PC-3 (cell line): ENCODE results near the gene B3GNT8. TPM values are rescaled to one million over a fixed set of nuclear protein-coding genes. Genes with fewer than 3 reads are reported as not detected.

Source experiments
- ATAC-seq: fragments of 200-7000 bp; cut with Tn5 transposase; 2 replicates; pipeline ENCODE4 v1.9.1; 2020; ENCODE audit warnings: mild to moderate bottlenecking, moderate library complexity
- BruUV-seq: library from RNA; stranded (reverse); fragments of 400-500 nt; replicated peaks from 2 replicates; lab custom pipeline; 2021; lab: Mats Ljungman, UMichigan
- CTCF ChIA-PET: fragments of 300-600 bp; sonication (Branson Sonifier 250); formaldehyde crosslinking; loops from one replicate; lab custom pipeline; 2022; ENCODE audit warnings: antibody characterized with exemption; lab: Charles Lee
- POLR2A ChIA-PET: fragments of 300-600 bp; sonication (Branson Sonifier 250); formaldehyde crosslinking; loops from one replicate; lab custom pipeline; 2022; ENCODE audit warnings: antibody characterized with exemption; ENCODE audit not compliant: unreplicated experiment; lab: Charles Lee
- DNase-seq: peaks from one replicate; pipeline ENCODE4 v3.0.0-alpha.2; 2015
- H2AFZ ChIP-seq: fragments of 300-600 bp; sonication (generic); 2 replicates; pipeline ENCODE4 v1.6.0; 2016; ENCODE audit warnings: antibody characterized with exemption, low read length
- H3F3A ChIP-seq: fragments of 300-600 bp; sonication (generic); one replicate; pipeline ENCODE4 v1.6.0; 2017; ENCODE audit warnings: antibody characterized with exemption, low read length, control low read depth, mild to moderate bottlenecking; ENCODE audit not compliant: unreplicated experiment
- H3K27ac ChIP-seq: fragments of 300-600 bp; sonication (generic); 2 replicates; pipeline ENCODE4 v1.5.1; 2016; ENCODE audit warnings: mild to moderate bottlenecking, low read length
- H3K27me3 ChIP-seq: fragments of 300-600 bp; sonication (generic); 2 replicates; pipeline ENCODE4 v1.6.1; 2016; ENCODE audit warnings: low read length, mixed read lengths
- H3K36me3 ChIP-seq: fragments of 300-600 bp; sonication (generic); 2 replicates; pipeline ENCODE4 v1.6.1; 2016; ENCODE audit warnings: low read depth, mixed run types, low read length, mixed read lengths
- H3K4me1 ChIP-seq: fragments of 300-600 bp; sonication (generic); 2 replicates; pipeline ENCODE4 v1.5.1; 2016; ENCODE audit warnings: low read length; ENCODE audit not compliant: insufficient read depth
- H3K4me2 ChIP-seq: fragments of 300-600 bp; sonication (generic); 2 replicates; pipeline ENCODE4 v1.6.0; 2016; ENCODE audit warnings: low read length
- H3K4me3 ChIP-seq: fragments of 300-600 bp; sonication (generic); 2 replicates; pipeline ENCODE4 v1.5.1; 2016; ENCODE audit warnings: mild to moderate bottlenecking, low read length, mixed read lengths
- H3K79me2 ChIP-seq: fragments of 300-600 bp; sonication (generic); 2 replicates; pipeline ENCODE4 v1.6.1; 2017; ENCODE audit warnings: low read length, mixed read lengths
- H3K9ac ChIP-seq: fragments of 300-600 bp; sonication (generic); 2 replicates; pipeline ENCODE4 v1.6.0; 2016; ENCODE audit warnings: mild to moderate bottlenecking, low read length
- H3K9me2 ChIP-seq: fragments of 300-600 bp; sonication (generic); replicated peaks from 2 replicates; pipeline ENCODE4 v1.6.1; 2016; ENCODE audit warnings: mixed run types, low read length, mixed read lengths
- H3K9me3 ChIP-seq: fragments of 300-600 bp; sonication (generic); 2 replicates; pipeline ENCODE4 v1.6.1; 2016; ENCODE audit warnings: low read length, mixed read lengths
- H4K20me1 ChIP-seq: fragments of 300-600 bp; sonication (generic); 2 replicates; pipeline ENCODE4 v1.6.1; 2016; ENCODE audit warnings: low read length, mixed read lengths
- EZH2 ChIP-seq: fragments of 300-600 bp; sonication (generic); IDR thresholded peaks from one replicate; pipeline ENCODE4 v1.6.1; 2017; ENCODE audit warnings: antibody characterized with exemption, mild to moderate bottlenecking, low read length; ENCODE audit not compliant: unreplicated experiment
- EZH2phosphoT487 ChIP-seq: fragments of 300-600 bp; sonication (generic); IDR thresholded peaks from 2 replicates; pipeline ENCODE4 v1.6.1; 2018; ENCODE audit warnings: mild to moderate bottlenecking, antibody characterized with exemption, low read length, borderline replicate concordance
- intact Hi-C: fragments of 100-400 bp; cut with micrococcal nuclease; formaldehyde crosslinking; loops from 2 replicates; pipeline ENCODE4 v1.9.0; 2023
- total RNA-seq: library from RNA; depleted of rRNA; stranded (reverse); fragments of >200 nt; gene quantifications from 2 replicates; pipeline ENCODE4 v1.2.3, GENCODE V29; 2014
- TF ChIP-seq, protein P1 (sequence below): fragments of 300-600 bp; sonication (generic); conservative IDR thresholded peaks from 2 replicates; pipeline ENCODE4 v1.5.1; 2017; ENCODE audit warnings: antibody characterized with exemption, low read depth, mild to moderate bottlenecking, low read length

The B3GNT8 gene
- total RNA-seq, 1 experiment from 2014 or later = 2.3 TPM

- Histone ChIP-seq H3K27ac (no peak overlapping the region), H3K9me3 (no peaks in the 10 kb centered on the region), H3K9ac (no peak overlapping the region), H2AFZ (no peak overlapping the region), H3K27me3 (no peaks in the 10 kb centered on the region), H3K9me2 (no peaks in the 10 kb centered on the region), H3K4me1 (no peaks in the 10 kb centered on the region), H3K4me3 (no peak overlapping the region), H3K36me3 (0 out of 2 replicates have a peak, but pooled peaks cover 3% of the 10 kb centered on the region), H3K79me2 (no peaks in the 10 kb centered on the region), H3K4me2 (no peak overlapping the region), H4K20me1 (no peaks in the 10 kb centered on the region), H3F3A (no peaks in the 10 kb centered on the region)
- CTCF ChIA-PET = no interaction called here
- ATAC-seq (no peak), DNase-seq (no peak)
- no peak for TF ChIP-seq EZH2phosphoT487
- no peak for TF ChIP-seq EZH2
- TF ChIP-seq, protein P1, sequence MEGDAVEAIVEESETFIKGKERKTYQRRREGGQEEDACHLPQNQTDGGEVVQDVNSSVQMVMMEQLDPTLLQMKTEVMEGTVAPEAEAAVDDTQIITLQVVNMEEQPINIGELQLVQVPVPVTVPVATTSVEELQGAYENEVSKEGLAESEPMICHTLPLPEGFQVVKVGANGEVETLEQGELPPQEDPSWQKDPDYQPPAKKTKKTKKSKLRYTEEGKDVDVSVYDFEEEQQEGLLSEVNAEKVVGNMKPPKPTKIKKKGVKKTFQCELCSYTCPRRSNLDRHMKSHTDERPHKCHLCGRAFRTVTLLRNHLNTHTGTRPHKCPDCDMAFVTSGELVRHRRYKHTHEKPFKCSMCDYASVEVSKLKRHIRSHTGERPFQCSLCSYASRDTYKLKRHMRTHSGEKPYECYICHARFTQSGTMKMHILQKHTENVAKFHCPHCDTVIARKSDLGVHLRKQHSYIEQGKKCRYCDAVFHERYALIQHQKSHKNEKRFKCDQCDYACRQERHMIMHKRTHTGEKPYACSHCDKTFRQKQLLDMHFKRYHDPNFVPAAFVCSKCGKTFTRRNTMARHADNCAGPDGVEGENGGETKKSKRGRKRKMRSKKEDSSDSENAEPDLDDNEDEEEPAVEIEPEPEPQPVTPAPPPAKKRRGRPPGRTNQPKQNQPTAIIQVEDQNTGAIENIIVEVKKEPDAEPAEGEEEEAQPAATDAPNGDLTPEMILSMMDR = no peak
- POLR2A ChIA-PET = no interaction called here
- no TSS peak for BruUV-seq
- intact Hi-C loops = no loop called here
These were observed 5.2 kb downstream of the B3GNT8 start for GRCh38 chr19:41421973-41422372.

DNA sequence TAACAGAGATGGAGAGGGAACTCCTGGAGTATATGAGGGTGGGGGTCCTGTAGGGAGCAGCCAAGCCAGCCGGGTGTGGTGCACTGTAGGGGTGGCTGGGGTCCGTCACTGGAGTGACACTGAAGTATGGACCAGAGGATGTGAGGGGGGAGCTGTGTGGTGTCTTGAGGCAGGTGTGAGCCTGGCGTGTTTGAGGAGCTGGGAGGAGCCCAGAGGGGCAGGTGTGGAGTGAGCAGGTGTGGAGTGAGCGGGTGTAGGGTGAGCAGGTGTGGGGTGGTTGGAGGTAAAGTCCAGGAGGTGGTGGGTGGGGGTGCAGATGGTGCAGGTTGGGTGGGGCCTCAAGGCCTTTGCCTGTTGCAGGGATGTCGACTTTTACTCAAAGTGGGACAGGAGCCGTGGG, 5.9 kb downstream of the B3GNT8 start:
- ATAC-seq (no peak), DNase-seq (no peak)
- Histone ChIP-seq H3K4me1 (no peaks in the 10 kb centered on the region), H3K4me2 (no peak overlapping the region), H3K9me3 (no peaks in the 10 kb centered on the region), H3K4me3 (no peak overlapping the region), H3K36me3 (0 out of 2 replicates have a peak, but pooled peaks cover 3% of the 10 kb centered on the region), H3K9me2 (no peaks in the 10 kb centered on the region), H2AFZ (no peak overlapping the region), H3F3A (no peaks in the 10 kb centered on the region), H3K79me2 (no peaks in the 10 kb centered on the region), H4K20me1 (no peaks in the 10 kb centered on the region), H3K9ac (no peak overlapping the region), H3K27ac (no peak overlapping the region), H3K27me3 (no peaks in the 10 kb centered on the region)
- intact Hi-C loops = no loop called here
- BruUV-seq = no TSS peak
- TF ChIP-seq, protein P1 = no peak
- CTCF ChIA-PET = no interaction called here
- POLR2A ChIA-PET = no interaction called here

DNA sequence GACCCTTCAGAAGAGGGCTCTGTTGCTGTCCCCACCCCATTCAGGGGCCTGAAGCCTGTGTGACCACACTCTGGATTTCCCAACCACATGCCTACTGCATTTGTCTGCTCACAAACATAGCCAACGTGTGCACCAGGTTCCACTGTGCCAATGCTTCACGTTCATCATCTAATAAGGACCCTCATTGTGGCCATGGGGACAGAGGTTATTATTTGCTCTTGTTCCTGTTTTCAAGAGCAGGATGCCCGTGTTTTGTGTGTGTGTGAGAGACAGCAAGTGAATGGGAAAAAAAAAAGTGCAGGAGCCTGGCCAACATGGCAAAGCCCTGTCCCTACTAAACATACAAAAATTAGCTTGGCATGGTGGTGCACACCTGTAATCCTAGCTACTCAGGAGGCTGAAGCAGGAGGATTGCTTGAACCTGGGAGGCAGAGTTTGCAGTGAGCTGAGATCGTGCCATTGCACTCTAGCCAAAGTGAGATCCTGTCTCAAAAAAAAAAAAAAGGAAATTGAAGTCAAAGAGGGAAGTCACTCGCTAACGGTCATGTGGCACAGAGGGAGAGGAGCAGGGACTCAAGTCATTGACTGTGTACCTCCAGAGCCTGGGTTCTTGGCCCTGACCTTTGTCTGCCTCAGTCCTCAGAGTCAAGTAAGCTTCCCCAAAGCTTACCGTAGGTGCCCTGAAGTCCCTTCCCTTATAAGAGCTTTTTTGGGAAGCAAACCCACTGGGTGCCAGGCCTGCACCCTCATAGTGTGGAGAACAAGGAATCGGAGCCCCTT, 6.9 kb downstream of the B3GNT8 start:
- Histone ChIP-seq H3K9ac (no peak overlapping the region), H3K27ac (no peak overlapping the region), H3K4me3 (no peak overlapping the region), H3F3A (no peaks in the 10 kb centered on the region), H3K4me1 (no peaks in the 10 kb centered on the region), H3K27me3 (no peaks in the 10 kb centered on the region), H3K4me2 (no peak overlapping the region), H3K79me2 (no peaks in the 10 kb centered on the region), H4K20me1 (no peaks in the 10 kb centered on the region), H2AFZ (no peak overlapping the region), H3K9me3 (no peaks in the 10 kb centered on the region), H3K9me2 (no peaks in the 10 kb centered on the region), H3K36me3 (0 out of 2 replicates have a peak, but pooled peaks cover 3% of the 10 kb centered on the region)
- ChIA-PET POLR2A (no interaction called here), CTCF (no interaction called here)
- ATAC-seq = no peak
- intact Hi-C loops = no loop called here
- TF ChIP-seq EZH2phosphoT487 (no peak), EZH2 (no peak)
- TF ChIP-seq, protein P1 = no peak
- no peak for DNase-seq
- no TSS peak for BruUV-seq
